Activated CD4-positive, CD25-positive, alpha-beta regulatory T cell treated with anti-CD3 and anti-CD28 coated beads, Interleukin-2, amount 50 U/mL, for 16 hours (primary cell): ENCODE data around the gene DHX38.

ENCODE experiments used
- DNase-seq: peaks from one replicate; pipeline ENCODE4 v3.0.0-alpha.2; 2020; ENCODE audit warnings: low read depth, low spot score

Gene DHX38

GRCh38 chr16:72162105-72162692, 68.6 kb downstream of the DHX38 start:
- DNase-seq: no peak
